ENCODE data around the gene RASA2.

Gene RASA2

DNA sequence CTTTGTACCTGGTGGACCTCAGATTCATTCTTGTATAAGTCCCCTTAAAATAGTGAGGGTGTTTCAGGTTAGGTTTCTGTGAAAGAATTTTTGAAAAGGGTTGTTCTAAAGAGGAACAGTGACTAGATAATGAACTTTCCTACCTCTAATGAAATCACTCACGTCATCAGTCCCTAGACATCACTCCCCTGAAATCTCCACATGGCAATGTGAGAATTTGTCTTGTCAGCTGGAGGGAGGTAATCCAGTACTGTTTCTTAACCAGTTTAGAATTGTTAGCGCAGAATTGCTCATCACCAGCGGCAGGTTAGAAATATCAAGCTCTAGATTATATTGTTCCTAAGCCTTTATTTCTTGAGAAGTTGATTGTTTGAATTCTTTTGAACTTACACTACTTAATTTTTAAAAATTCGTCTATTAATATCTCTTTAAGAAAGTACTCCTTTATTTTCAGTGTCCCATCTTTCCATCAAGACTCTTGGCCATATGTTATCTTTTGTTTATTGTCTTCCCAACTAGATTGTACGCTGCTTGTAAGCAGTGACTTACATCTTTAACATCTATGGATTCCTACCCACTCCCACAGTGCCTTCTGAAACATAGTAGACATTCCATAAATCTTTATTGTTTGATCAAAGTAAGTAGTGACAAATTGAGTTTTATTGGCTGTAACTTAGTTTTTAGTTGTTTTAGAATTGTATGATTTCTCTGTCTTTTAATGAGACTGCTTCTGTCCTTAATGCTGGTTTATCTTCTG lies 52.8 kb downstream of the RASA2 start:
- TF ChIP-seq, protein P1, sequence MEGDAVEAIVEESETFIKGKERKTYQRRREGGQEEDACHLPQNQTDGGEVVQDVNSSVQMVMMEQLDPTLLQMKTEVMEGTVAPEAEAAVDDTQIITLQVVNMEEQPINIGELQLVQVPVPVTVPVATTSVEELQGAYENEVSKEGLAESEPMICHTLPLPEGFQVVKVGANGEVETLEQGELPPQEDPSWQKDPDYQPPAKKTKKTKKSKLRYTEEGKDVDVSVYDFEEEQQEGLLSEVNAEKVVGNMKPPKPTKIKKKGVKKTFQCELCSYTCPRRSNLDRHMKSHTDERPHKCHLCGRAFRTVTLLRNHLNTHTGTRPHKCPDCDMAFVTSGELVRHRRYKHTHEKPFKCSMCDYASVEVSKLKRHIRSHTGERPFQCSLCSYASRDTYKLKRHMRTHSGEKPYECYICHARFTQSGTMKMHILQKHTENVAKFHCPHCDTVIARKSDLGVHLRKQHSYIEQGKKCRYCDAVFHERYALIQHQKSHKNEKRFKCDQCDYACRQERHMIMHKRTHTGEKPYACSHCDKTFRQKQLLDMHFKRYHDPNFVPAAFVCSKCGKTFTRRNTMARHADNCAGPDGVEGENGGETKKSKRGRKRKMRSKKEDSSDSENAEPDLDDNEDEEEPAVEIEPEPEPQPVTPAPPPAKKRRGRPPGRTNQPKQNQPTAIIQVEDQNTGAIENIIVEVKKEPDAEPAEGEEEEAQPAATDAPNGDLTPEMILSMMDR (IDR thresholded peaks at IDR 0.05): no peak
- Histone ChIP-seq H3K27ac (no peak overlapping the region), H3K4me3 (no peak overlapping the region)
- no peak for DNase-seq (ENCODE audit: low spot score)

DNA sequence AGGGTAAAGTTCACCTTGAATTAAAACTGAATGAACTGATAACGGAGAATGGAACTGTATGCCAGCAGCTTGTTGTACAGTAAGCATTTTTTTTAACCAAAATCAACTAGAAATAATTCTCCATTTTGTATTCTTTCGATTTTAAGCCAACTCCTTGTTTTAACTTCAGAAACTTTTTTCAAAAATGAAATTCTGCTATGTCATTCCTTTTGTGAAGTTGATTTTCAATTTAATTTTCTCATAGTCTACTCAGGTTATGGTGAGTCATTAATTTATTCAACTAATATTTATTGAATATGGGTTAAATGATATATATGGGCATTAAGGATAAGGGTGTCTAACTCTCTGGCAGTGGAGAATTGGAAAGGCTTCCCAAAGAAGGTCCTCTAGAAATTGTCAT lies 53.7 kb downstream of the RASA2 start:
- no peak overlapping the region for H3K4me3 ChIP-seq

DNA sequence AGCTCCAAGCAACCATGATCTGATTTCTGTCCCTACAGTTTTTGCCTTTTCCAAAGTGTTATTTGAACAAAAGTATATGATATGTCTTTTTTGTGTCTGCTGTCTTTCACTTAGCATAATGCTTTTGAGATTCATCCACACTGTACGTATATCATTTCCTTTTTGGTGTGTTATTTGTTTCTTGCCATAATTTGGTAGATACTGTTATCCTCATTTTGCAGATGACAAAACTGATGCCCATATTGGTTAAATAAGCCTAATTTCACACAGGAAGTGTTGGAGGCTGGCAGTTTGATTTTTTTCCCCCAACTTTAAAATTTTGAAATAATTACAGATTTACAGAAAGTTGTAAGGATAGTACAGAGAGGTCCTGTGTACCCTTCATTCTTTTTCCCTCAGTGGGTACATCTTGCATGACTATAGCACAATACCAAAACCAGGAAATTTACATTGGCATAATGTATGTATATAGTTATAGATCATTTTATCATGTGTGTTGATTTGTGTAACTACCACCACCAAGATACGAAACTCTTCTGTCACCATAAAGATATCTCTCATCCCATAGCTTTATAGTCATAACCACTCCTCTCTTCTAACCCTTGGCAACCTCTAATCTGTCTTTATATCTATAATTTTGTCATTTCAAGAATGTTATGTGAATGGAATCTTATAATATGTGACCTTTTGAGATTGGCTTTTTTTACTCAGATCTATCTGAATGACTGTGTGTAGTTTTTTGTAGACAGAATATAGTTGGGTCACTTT lies 55.6 kb downstream of the RASA2 start:
- no peak overlapping the region for H3K27ac ChIP-seq
- TF ChIP-seq, protein P1 (IDR thresholded peaks at IDR 0.05): no peak
- H3K4me3 ChIP-seq: no peak overlapping the region
- no peak for DNase-seq (ENCODE audit: low spot score)

More for the DNA sequence above, 53.7 kb downstream of the RASA2 start:
- DNase-seq (ENCODE audit: low spot score): no peak
- TF ChIP-seq, protein P1 (IDR thresholded peaks at IDR 0.05): no peak
- no peak overlapping the region for H3K27ac ChIP-seq

DNA sequence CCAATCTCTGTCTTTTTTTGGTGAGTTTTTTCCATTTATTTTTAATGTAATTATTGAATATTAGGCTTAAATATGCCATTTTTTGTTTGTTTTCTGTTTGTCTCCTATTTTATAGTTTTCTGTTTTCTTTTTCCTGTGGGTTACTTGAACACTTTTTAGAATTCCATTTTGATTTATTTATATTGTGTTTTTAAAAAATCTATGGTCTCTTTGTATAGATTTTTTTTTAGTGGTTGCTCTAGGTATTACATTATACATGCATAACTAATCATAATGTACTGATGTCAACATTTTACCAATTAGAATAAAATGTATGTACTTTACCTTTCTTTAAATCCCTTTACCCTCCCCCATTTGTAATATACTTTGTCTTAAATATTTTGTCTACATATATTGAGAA lies 56.2 kb downstream of the RASA2 start:
- no peak overlapping the region for H3K4me3 ChIP-seq
- TF ChIP-seq, protein P1 (IDR thresholded peaks at IDR 0.05): no peak
- H3K27ac ChIP-seq: no peak overlapping the region
- no peak for DNase-seq (ENCODE audit: low spot score)

DNA sequence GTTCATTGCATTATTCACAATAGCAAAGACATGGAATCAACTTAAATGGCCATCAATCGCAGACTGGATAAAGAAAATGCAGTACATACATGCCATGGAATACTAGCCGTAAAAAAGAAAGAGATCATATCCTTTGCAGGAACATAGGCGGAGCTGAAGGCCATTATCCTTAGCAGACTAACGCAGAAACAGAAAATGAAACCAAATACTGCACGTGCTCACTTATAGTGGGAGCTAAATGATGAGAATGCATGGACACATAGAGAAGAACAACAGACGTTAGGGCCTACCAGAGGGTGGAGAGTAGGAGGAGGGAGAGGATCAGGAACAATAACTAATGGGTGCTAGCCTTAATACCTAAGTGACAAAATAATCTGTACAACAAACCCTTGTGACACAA lies 57.9 kb downstream of the RASA2 start:
- DNase-seq (ENCODE audit: low spot score): no peak
- Histone ChIP-seq H3K27ac (no peak overlapping the region), H3K4me3 (no peak overlapping the region)
- TF ChIP-seq, protein P1 (IDR thresholded peaks at IDR 0.05): no peak

DNA sequence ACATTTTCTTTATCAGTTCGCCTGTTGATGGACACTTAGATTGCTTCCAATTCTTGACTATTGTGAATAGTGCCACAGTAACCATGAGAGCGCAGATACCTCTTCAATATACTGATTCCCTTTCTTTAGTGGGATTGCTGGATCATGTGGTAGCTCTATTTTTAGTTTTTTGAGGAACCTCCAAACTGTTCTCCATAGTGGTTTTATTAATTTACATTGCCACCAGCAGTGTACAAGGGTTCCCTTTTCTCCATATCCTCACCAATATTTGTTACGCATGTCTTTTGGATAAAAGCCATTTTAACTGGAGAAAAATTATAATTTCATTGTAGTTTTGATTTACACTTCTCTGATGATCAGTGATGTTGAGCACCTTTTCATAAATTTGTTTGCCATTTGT lies 59.3 kb downstream of the RASA2 start:
- no peak for DNase-seq (ENCODE audit: low spot score)
- H3K4me3 ChIP-seq: no peak overlapping the region
- no peak overlapping the region for H3K27ac ChIP-seq
- TF ChIP-seq, protein P1 (IDR thresholded peaks at IDR 0.05): no peak

DNA sequence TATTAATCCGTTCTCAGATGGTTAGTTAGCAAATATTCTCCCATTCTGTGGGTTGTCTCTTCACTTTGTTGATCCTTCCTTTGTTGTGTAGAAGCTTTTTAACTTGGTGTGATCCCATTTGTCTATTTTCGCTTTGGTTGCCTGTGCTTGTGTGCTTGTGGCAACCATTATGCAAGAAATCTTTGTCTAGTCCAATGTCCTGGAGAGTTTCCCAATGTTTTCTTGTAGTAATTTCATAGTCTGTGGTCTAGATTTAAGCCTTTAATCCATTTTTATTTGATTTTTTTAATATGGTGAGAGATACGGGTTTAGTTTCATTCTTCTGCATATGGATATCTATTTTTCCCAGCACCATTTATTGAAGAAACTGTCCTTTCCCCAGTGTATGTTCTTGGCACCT lies 59.8 kb downstream of the RASA2 start:
- no peak overlapping the region for H3K4me3 ChIP-seq
- TF ChIP-seq, protein P1 (IDR thresholded peaks at IDR 0.05): no peak
- DNase-seq (ENCODE audit: low spot score): no peak
- no peak overlapping the region for H3K27ac ChIP-seq

Data from coronary artery (tissue), 2 donors.